Measurements from ENCODE around the gene CHCHD6.

The CHCHD6 gene

GRCh38 chr3:126743781-126744180, 39.7 kb downstream of the CHCHD6 start:
- no peak for DNase-seq

GRCh38 chr3:126745760-126746394, 41.8 kb downstream of the CHCHD6 start:
- DNase-seq = no peak

- no peak for DNase-seq
These were observed 42.5 kb downstream of the CHCHD6 start for GRCh38 chr3:126746395-126747177.

GRCh38 chr3:126747768-126748167, 43.7 kb downstream of the CHCHD6 start:
- DNase-seq = no peak

GRCh38 chr3:126748701-126749546, 44.9 kb downstream of the CHCHD6 start:
- DNase-seq = no peak

GRCh38 chr3:126749547-126749875, 45.5 kb downstream of the CHCHD6 start:
- no peak for DNase-seq

- DNase-seq = no peak
These were observed 46.1 kb downstream of the CHCHD6 start for GRCh38 chr3:126749931-126750755.

- DNase-seq = no peak
These were observed 46.7 kb downstream of the CHCHD6 start for GRCh38 chr3:126750756-126751121.

- no peak for DNase-seq
These were observed 47.7 kb downstream of the CHCHD6 start for GRCh38 chr3:126751611-126752302.

- no peak for DNase-seq
These were observed 48.5 kb downstream of the CHCHD6 start for GRCh38 chr3:126752303-126753190.

GRCh38 chr3:126753191-126754160, 49.4 kb downstream of the CHCHD6 start:
- no peak for DNase-seq

GRCh38 chr3:126755866-126756265, 51.8 kb downstream of the CHCHD6 start:
- DNase-seq = no peak

GRCh38 chr3:126758026-126758425, 54.0 kb downstream of the CHCHD6 start:
- DNase-seq = no peak

GRCh38 chr3:126758882-126759281, 54.8 kb downstream of the CHCHD6 start:
- no peak for DNase-seq

GRCh38 chr3:126760541-126760940, 56.5 kb downstream of the CHCHD6 start:
- no peak for DNase-seq

- no peak for DNase-seq
These were observed 59.0 kb downstream of the CHCHD6 start for GRCh38 chr3:126763035-126763434.

- DNase-seq = no peak
These were observed 61.4 kb downstream of the CHCHD6 start for GRCh38 chr3:126765187-126766069.

- no peak for DNase-seq
These were observed 62.6 kb downstream of the CHCHD6 start for GRCh38 chr3:126766653-126767052.

- DNase-seq = no peak
These were observed 64.9 kb downstream of the CHCHD6 start for GRCh38 chr3:126768903-126769302.
